Neuronal stem cell (in vitro differentiated cells): Measurements from ENCODE around the gene UROS.
A peak's percentile ranks its signal among the peaks of the same experiment; 100 is the strongest.

ENCODE experiments used
- DNase-seq: peaks from one replicate; pipeline ENCODE4 v3.0.0-alpha.2; 2013; ENCODE audit warnings: low spot score
- H2AFZ ChIP-seq: one replicate; pipeline ENCODE4 v1.6.1; 2013; ENCODE audit warnings: mild to moderate bottlenecking, low read length, inconsistent platforms
- H2AK5ac ChIP-seq: 2 replicates; pipeline ENCODE4 v1.6.1; 2013; ENCODE audit warnings: low read depth, mild to moderate bottlenecking, inconsistent platforms, low read length, moderate library complexity, mixed read lengths
- H2BK120ac ChIP-seq: 2 replicates; pipeline ENCODE4 v1.6.1; 2013; ENCODE audit warnings: low read depth, mild to moderate bottlenecking, inconsistent platforms, low read length, moderate library complexity, mixed read lengths
- H2BK12ac ChIP-seq: one replicate; pipeline ENCODE4 v1.6.1; 2013; ENCODE audit warnings: low read length, inconsistent platforms
- H2BK15ac ChIP-seq: 2 replicates; pipeline ENCODE4 v1.6.1; 2013; ENCODE audit warnings: mild to moderate bottlenecking, low read length, inconsistent platforms, mixed read lengths
- H2BK5ac ChIP-seq: one replicate; pipeline ENCODE4 v1.6.1; 2013; ENCODE audit warnings: inconsistent platforms, mild to moderate bottlenecking, low read length, moderate library complexity
- H3K14ac ChIP-seq: one replicate; pipeline ENCODE4 v1.6.1; 2013; ENCODE audit warnings: low read length, inconsistent platforms
- H3K18ac ChIP-seq: 2 replicates; pipeline ENCODE4 v1.6.1; 2013; ENCODE audit warnings: low read length, inconsistent platforms
- H3K23ac ChIP-seq: 2 replicates; pipeline ENCODE4 v1.6.1; 2013; ENCODE audit warnings: low read depth, mild to moderate bottlenecking, mixed read lengths, low read length, inconsistent platforms; ENCODE audit not compliant: poor library complexity
- H3K27ac ChIP-seq: replicated peaks from 3 replicates; pipeline ENCODE4 v1.5.1; 2013; ENCODE audit warnings: low read length, inconsistent platforms
- H3K27me3 ChIP-seq, 3 experiments: 2 replicates each; pipeline ENCODE4 v1.6.1; 2013; ENCODE audit warnings: low read length in 3 of 3, mild to moderate bottlenecking in 2 of 3, inconsistent platforms in 1 of 3, low read depth in 1 of 3, mixed read lengths in 1 of 3, moderate library complexity in 1 of 3; ENCODE audit not compliant: control insufficient read depth in 3 of 3, insufficient read depth in 3 of 3
- H3K36me3 ChIP-seq, 2 donors: replicated peaks in 1 of 2; 2 replicates each; pipeline ENCODE4 v1.6.1; 2013; ENCODE audit warnings: low read length in 2 of 2; ENCODE audit not compliant: control insufficient read depth in 2 of 2, insufficient read depth in 2 of 2
- H3K4ac ChIP-seq: 2 replicates; pipeline ENCODE4 v1.6.1; 2013; ENCODE audit warnings: inconsistent platforms, mild to moderate bottlenecking, low read length, moderate library complexity
- H3K4me1 ChIP-seq, 2 donors: 1 replicate in 1 of 2; 2 replicates in 1 of 2; pipeline ENCODE4 v1.6.1; 2013; ENCODE audit warnings: low read length in 2 of 2, low read depth in 1 of 2; ENCODE audit not compliant: control insufficient read depth in 2 of 2, insufficient read depth in 1 of 2
- H3K4me2 ChIP-seq: one replicate; pipeline ENCODE4 v1.6.1; 2013; ENCODE audit warnings: mild to moderate bottlenecking, low read length, inconsistent platforms; ENCODE audit not compliant: insufficient read depth, poor library complexity, severe bottlenecking
- H3K4me3 ChIP-seq, 2 donors: 2 replicates each; pipeline ENCODE4 v1.5.1; 2013; ENCODE audit warnings: low read length in 2 of 2, mild to moderate bottlenecking in 2 of 2, inconsistent platforms in 1 of 2, moderate library complexity in 1 of 2
- H3K79me1 ChIP-seq: one replicate; pipeline ENCODE4 v1.6.1; 2013; ENCODE audit warnings: low read depth, mild to moderate bottlenecking, inconsistent platforms, low read length, moderate library complexity
- H3K9ac ChIP-seq: one replicate; pipeline ENCODE4 v1.6.1; 2013; ENCODE audit warnings: mild to moderate bottlenecking, low read depth, low read length, inconsistent platforms; ENCODE audit not compliant: poor library complexity
- H3K9me3 ChIP-seq, 2 donors: replicated peaks in 1 of 2; 2 replicates each; pipeline versions ENCODE3 to v1.6.1; 2013; ENCODE audit warnings: low read length in 2 of 2, mild to moderate bottlenecking in 2 of 2, inconsistent platforms in 1 of 2, low read depth in 1 of 2, mixed read lengths in 1 of 2, moderate library complexity in 1 of 2; ENCODE audit not compliant: control insufficient read depth in 2 of 2, insufficient read depth in 1 of 2
- H4K8ac ChIP-seq: one replicate; pipeline ENCODE4 v1.6.1; 2013; ENCODE audit warnings: low read depth, mild to moderate bottlenecking, inconsistent platforms, low read length, moderate library complexity
- H4K91ac ChIP-seq: one replicate; pipeline ENCODE4 v1.6.1; 2013; ENCODE audit warnings: low read length, low read depth, mild to moderate bottlenecking, inconsistent platforms; ENCODE audit not compliant: poor library complexity
- WGBS, 2 donors: extraction: QIAGEN DNeasy Blood & Tissue Kit; methylation state at CpG; one replicate each; pipeline ENCODE4 v1.1.7; 2013; ENCODE audit warnings: missing lambda C conversion rate in 2 of 2, mixed read lengths in 1 of 2; ENCODE audit not compliant: insufficient read length in 2 of 2, insufficient replicate concordance in 1 of 2; ENCODE audit errors: extremely low coverage in 2 of 2; 5-methylcytosine and 5-hydroxymethylcytosine counted together

Gene UROS

DNA sequence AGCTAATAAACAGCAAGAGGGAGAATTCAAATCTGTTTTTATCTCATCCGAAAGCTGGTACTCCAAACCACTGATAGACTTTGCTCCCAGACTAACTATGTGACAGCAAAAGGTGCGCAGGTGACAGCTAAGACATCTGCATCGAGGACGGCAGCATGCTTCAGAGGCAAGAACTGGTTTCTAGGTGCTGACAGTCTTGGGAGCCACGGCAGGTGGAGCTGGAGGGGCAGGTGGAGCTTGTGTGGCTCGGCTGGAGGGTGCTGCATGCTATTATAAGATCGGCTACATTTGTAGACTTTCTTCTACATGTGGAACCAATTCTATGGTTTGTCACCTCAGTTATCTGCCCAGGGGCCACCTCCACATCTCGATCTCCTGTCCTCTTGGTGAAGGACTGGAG is 25.6 kb downstream of the UROS start:
- no CpG with 5 or more reads among the region's 8 CpGs for WGBS, 2 donors
- Histone ChIP-seq H3K27ac (no peak overlapping the region), H3K36me3 (peaks cover 13 to 44% of the 10 kb centered on the region in 2 donors), H2BK120ac (no peak overlapping the region), H3K4me1 (no peaks in the 10 kb centered on the region), H3K4me2 (no peak overlapping the region), H3K27me3 (no peaks in the 10 kb centered on the region), H2AFZ (no peak overlapping the region), H3K79me1 (no peaks in the 10 kb centered on the region), H3K4ac (no peak overlapping the region), H3K4me3 (no peak overlapping the region), H4K91ac (no peak overlapping the region), H3K23ac (no peak overlapping the region), H3K9me3 (no peaks in the 10 kb centered on the region), H2BK12ac (no peak overlapping the region), H2BK5ac (no peak overlapping the region), H3K14ac (no peak overlapping the region), H4K8ac (no peak overlapping the region), H2BK15ac (no peak overlapping the region), H3K9ac (no peak overlapping the region), H3K18ac (no peak overlapping the region), H2AK5ac (no peak overlapping the region)
- DNase-seq = no peak

DNA sequence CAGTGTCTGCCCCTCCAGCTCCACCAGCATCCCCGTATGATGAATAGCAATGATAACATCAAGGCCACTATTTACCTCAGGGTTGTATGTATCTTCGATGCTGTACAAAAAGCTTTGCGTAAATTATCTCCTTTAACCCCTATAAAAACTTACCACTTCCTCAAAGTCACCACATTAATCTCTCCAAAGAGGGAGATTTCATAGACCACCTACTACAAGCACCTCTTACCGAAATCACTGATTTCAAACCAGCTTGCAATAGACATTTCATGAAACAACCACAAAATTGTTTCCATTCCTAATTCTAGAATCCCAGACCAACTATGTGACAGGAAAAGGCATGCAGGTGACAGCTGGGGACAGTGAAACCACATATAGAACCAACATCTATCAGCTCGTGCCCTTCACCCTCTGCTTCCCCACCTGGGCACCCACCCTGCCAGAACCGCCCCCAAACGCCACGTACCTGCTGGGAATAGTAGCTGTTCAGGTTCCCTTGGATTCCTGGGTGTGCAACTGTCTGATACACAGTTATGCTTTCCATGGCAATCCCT is 27.3 kb downstream of the UROS start:
- no peak overlapping the region for H3K14ac ChIP-seq
- H3K4ac ChIP-seq = no peak overlapping the region
- no peak overlapping the region for H3K4me2 ChIP-seq
- H2BK15ac ChIP-seq = no peak overlapping the region
- H3K4me3 ChIP-seq = peak overlapping the region in 1 of 2 donors; percentile 14
- no peaks in the 10 kb centered on the region for H3K79me1 ChIP-seq
- H4K8ac ChIP-seq = no peak overlapping the region
- WGBS, 2 donors = no CpG with 5 or more reads among the region's 8 CpGs
- no peak overlapping the region for H2BK5ac ChIP-seq
- H4K91ac ChIP-seq = peak overlapping the region; percentile 9
- peaks cover 16 to 53% of the 10 kb centered on the region in 2 donors for H3K36me3 ChIP-seq
- no peak overlapping the region for H3K27ac ChIP-seq
- no peaks in the 10 kb centered on the region for H3K9me3 ChIP-seq
- H2BK12ac ChIP-seq = no peak overlapping the region
- no peak overlapping the region for H2AK5ac ChIP-seq
- H2BK120ac ChIP-seq = no peak overlapping the region
- H3K4me1 ChIP-seq = no peaks in the 10 kb centered on the region
- no peak overlapping the region for H3K23ac ChIP-seq
- H3K9ac ChIP-seq = no peak overlapping the region
- H3K27me3 ChIP-seq = no peaks in the 10 kb centered on the region
- H3K18ac ChIP-seq = no peak overlapping the region
- DNase-seq = no peak
- H2AFZ ChIP-seq = no peak overlapping the region

DNA sequence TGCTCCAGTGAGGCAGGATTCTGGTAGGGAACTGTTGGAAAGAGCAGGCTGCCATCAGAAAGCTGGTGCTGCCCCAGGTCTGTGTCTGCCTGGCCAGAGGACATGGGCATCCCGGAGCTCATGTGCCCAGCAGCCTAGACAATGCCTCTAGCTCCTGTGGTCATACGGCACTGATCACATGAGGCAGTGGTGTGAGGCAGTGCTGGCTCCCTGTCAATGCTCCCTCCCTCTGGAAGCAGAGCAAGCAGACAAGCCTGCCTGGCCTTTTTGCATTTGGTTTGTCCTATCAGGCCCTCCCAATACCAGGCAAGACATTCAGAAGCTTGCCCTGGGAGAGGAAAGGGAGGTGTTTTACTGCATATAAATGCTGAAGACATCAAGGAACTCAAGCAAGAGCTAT is 27.9 kb downstream of the UROS start:
- Histone ChIP-seq H3K14ac (no peak overlapping the region), H3K23ac (peak overlapping the region; percentile 39), H3K27me3 (no peaks in the 10 kb centered on the region), H4K8ac (no peak overlapping the region), H2BK15ac (no peak overlapping the region), H3K4ac (no peak overlapping the region), H2AK5ac (no peak overlapping the region), H4K91ac (no peak overlapping the region), H3K4me3 (no peak overlapping the region), H3K79me1 (no peaks in the 10 kb centered on the region), H3K18ac (peak overlapping the region; percentile 17), H2BK5ac (no peak overlapping the region), H3K27ac (no peak overlapping the region), H2BK12ac (no peak overlapping the region), H3K4me2 (no peak overlapping the region), H2BK120ac (no peak overlapping the region), H3K9ac (peak overlapping the region; percentile 82), H3K4me1 (no peaks in the 10 kb centered on the region), H2AFZ (no peak overlapping the region), H3K36me3 (peaks cover 16 to 53% of the 10 kb centered on the region in 2 donors), H3K9me3 (no peaks in the 10 kb centered on the region)
- DNase-seq = no peak
- no CpG with 5 or more reads among the region's 2 CpGs for WGBS, 2 donors

DNA sequence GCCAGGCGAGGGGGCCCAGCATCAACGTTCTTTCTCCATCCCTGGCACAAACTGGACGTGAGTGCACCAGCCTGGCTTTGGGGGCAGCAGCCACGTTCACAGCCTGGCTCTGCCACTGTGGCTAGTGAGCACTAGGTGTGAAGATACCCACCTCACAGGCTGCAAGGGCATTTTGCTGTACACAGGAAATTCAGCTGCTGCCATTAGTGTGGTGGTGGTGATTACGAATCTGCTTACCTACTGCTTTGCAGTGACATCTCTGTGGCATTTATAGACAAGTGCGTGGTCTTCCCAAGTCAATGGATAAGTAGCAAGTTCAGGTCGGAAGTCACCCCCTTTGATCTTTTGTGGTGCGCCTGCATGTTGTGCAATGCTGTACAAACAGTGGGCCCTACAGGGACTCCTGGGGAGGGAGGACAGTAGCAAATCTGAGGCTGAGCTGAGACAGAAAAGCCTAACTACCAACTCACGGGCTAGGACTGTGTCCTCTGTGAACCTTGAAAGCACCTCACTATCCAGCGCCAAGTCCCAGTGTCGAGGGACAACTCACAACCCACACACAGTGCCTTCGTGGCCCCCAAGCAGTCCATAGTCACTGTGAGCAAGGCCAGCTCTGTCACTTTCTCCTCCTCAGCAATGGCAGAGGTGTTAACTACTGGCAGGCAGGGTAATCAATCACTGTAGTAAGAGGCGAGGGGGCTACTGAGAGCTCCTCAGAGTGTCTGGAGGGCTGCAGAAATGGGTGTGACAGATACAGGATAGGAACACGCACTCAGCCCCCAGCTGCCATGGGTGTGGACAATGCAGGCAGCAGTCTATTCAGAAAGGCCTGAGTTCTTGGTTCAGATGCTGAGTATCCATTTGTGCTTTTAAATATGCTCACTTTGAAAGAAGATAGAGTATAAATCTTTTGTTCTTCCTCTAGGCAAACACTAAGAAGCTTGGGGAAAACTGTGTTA is 30.4 kb downstream of the UROS start:
- Histone ChIP-seq H3K9me3 (no peaks in the 10 kb centered on the region), H3K14ac (no peak overlapping the region), H3K36me3 (peaks cover 18 to 60% of the 10 kb centered on the region in 2 donors), H3K9ac (no peak overlapping the region), H2BK5ac (no peak overlapping the region), H3K4me1 (no peaks in the 10 kb centered on the region), H2BK120ac (no peak overlapping the region), H3K27me3 (no peaks in the 10 kb centered on the region), H3K27ac (no peak overlapping the region), H3K4me3 (no peak overlapping the region), H4K8ac (no peak overlapping the region), H2AK5ac (no peak overlapping the region), H2BK12ac (no peak overlapping the region), H3K23ac (no peak overlapping the region), H3K18ac (no peak overlapping the region), H2BK15ac (no peak overlapping the region), H3K79me1 (no peaks in the 10 kb centered on the region), H4K91ac (no peak overlapping the region), H3K4me2 (no peak overlapping the region), H2AFZ (no peak overlapping the region), H3K4ac (no peak overlapping the region)
- WGBS, 2 donors = no CpG with 5 or more reads among the region's 14 CpGs
- DNase-seq = no peak
